Adrenal gland (tissue), 12 donors: ENCODE data around the gene RPS14. TPM values are rescaled to one million over a fixed set of nuclear protein-coding genes. Genes with fewer than 3 reads are reported as not detected.

Experiments
- DNase-seq, 7 donors: peaks; one replicate each; pipeline ENCODE4 v3.0.0-alpha.2; 2019 to 2020
- H3K27ac ChIP-seq, 5 donors: fragments of 200-600 bp; sonication (generic) in 4 of 5; 1 replicate in 3 of 5; 2 replicates in 2 of 5; pipeline versions ENCODE4 v1.5.1 to v1.8.0; 2016 to 2020; ENCODE audit warnings: mild to moderate bottlenecking in 1 of 5
- H3K27me3 ChIP-seq: fragments of 200-600 bp; 2 replicates; pipeline ENCODE4 v1.8.0; 2021
- H3K36me3 ChIP-seq, 2 donors: fragments of 200-600 bp; replicated peaks in 1 of 2; 1 replicate in 1 of 2; 2 replicates in 1 of 2; pipeline versions ENCODE4 v1.5.1 to v1.8.0; 2018 to 2022
- H3K4me1 ChIP-seq, 2 donors: fragments of 200-600 bp; replicated peaks in 1 of 2; 1 replicate in 1 of 2; 2 replicates in 1 of 2; pipeline versions ENCODE4 v1.5.1 to v1.8.0; 2018 to 2021
- H3K4me3 ChIP-seq, 4 donors: fragments of 200-600 bp; sonication (generic) in 3 of 4; one replicate each; pipeline ENCODE4 v1.5.1; 2016 to 2018
- H3K9me3 ChIP-seq, 3 donors: fragments of 200-600 bp; sonication (generic) in 1 of 3; replicated peaks in 1 of 3; 1 replicate in 2 of 3; 2 replicates in 1 of 3; pipeline versions ENCODE4 v1.5.1 to v1.8.0; 2016 to 2021
- CTCF ChIP-seq, 6 experiments: fragments of 450-650 bp in 4 of 6; fragments of 200-600 bp in 2 of 6; sonication (generic) in 1 of 6; IDR thresholded peaks; 1 replicate in 5 of 6; 2 replicates in 1 of 6; pipeline versions ENCODE4 v1.5.1 to v1.8.0; 2016 to 2021; ENCODE audit warnings: antibody characterized with exemption in 6 of 6, mild to moderate bottlenecking in 2 of 6, moderate library complexity in 1 of 6
- POLR2A ChIP-seq, 2 donors: fragments of 450-650 bp; IDR thresholded peaks; one replicate each; pipeline ENCODE4 v1.6.1; 2017; ENCODE audit warnings: antibody characterized with exemption in 2 of 2, mild to moderate bottlenecking in 2 of 2, moderate library complexity in 1 of 2
- WGBS, 4 donors: extraction: QIAGEN DNeasy Blood & Tissue Kit in 2 of 4; methylation state at CpG; one replicate each; pipeline versions ENCODE4 v1.1.5 to v1.1.7; 2013 to 2017; 5-methylcytosine and 5-hydroxymethylcytosine counted together
- intact Hi-C, 2 donors: fragments of 100-400 bp; cut with DNase I; formaldehyde crosslinking; loops; one replicate each; pipeline versions ENCODE4 v1.14.1 to v1.15.0; 2022 to 2023
- polyA plus RNA-seq, 3 donors: library from polyadenylated mRNA; stranded (reverse); fragments of 200-250 nt in 2 of 3; fragments of 350-450 nt in 1 of 3; fragmentation: Illumina TruSeq in 1 of 3; extraction: RNeasy Lipid Tissue Mini Kit (QIAGEN cat#74804) in 1 of 3; gene quantifications; one replicate each; pipeline ENCODE4 v1.2.3, GENCODE V29; 2013 to 2014
- total RNA-seq, 9 donors: library from RNA; depleted of rRNA in 4 of 9; stranded (reverse); fragments of >200 nt in 4 of 9; fragments of 120-200 nt in 1 of 9; fragmentation: NEBNext Ultra II Directional in 1 of 9; extraction: Animal tissue kit (Norgen Biotek cat#: 25700) in 1 of 9; gene quantifications; one replicate each; pipeline versions ENCODE4 v1.1.0 to v1.2.4, GENCODE V29; 2013 to 2023
- donor health status: healthy with polysubstance abuse.
- donor health status: Bipolar disorder and iron deficiency.
- donor health status: DM: yes; HTN: yes; CAD: no.
- donor health status: DM: no; HTN: no; CAD: no.
- donor health status: DM: no; HTN: no; CAD: no.
- donor health status: DM: yes; HTN: yes; CAD: no.

The RPS14 gene
- total and polyA plus RNA-seq, 12 donors: 1,067 to 3,506 (median 1,891) TPM

GRCh38 chr5:150496098-150496497 lies 46.6 kb upstream of the RPS14 start:
- WGBS, 4 donors: 43 to 92% (median 73%) methylated on average over 1 to 3 of the region's 3 CpGs
- peaks cover 45 to 69% of the 10 kb centered on the region in 2 donors for H3K4me1 ChIP-seq
- TF ChIP-seq POLR2A (IDR thresholded peaks at IDR 0.05) (no peak), CTCF (IDR thresholded peaks at IDR 0.05) (no peak)
- H3K4me3 ChIP-seq: no peak overlapping the region
- H3K27ac ChIP-seq: peak overlapping the region in 4 of 5 donors; percentile 5 to 84 (median 54)
- no peaks in the 10 kb centered on the region for H3K27me3 ChIP-seq
- no peaks in the 10 kb centered on the region for H3K9me3 ChIP-seq
- H3K36me3 ChIP-seq: no peaks in the 10 kb centered on the region
- no peak for DNase-seq
- intact Hi-C loops: no loop called here

- TF ChIP-seq POLR2A (IDR thresholded peaks at IDR 0.05) (peak in 1 of 2 donors; percentile 18), CTCF (IDR thresholded peaks at IDR 0.05) (no peak)
- H3K27ac ChIP-seq: peak overlapping the region in 4 of 5 donors; percentile 6 to 97 (median 55)
- H3K36me3 ChIP-seq: no peaks in the 10 kb centered on the region
- H3K4me1 ChIP-seq: peaks cover 55 to 69% of the 10 kb centered on the region in 2 donors
- DNase-seq: peak in 6 of 7 donors; percentile 62 to 76 (median 68)
- 50 to 66% (median 53%) methylated on average over 5 to 6 of the region's 6 CpGs for WGBS, 4 donors
- no peaks in the 10 kb centered on the region for H3K9me3 ChIP-seq
- intact Hi-C loops: no loop called here
- H3K4me3 ChIP-seq: no peak overlapping the region
- no peaks in the 10 kb centered on the region for H3K27me3 ChIP-seq
Observed at GRCh38 chr5:150492621-150493020, 43.1 kb upstream of the RPS14 start.

DNA sequence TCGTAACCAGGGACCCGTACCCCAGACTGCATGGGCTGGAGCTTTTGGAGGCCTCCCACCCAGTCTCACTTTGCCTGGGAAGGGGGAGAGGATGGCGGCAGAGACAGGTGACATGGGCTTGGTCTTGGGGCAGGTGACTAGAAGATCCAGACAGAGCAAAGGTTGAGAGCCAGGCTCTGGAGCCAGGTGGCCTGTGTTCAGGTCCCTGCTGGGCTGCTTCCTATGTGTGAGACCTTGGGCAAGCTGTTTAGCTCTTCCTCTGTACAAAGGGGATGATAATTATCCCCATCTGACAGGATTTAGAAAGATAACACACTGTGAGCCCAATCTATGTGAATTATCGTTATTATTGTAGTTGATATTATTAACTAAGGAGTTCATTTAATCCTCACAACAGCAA lies 42.3 kb upstream of the RPS14 start:
- Histone ChIP-seq H3K4me1 (peaks cover 56 to 69% of the 10 kb centered on the region in 2 donors), H3K27me3 (no peaks in the 10 kb centered on the region), H3K4me3 (no peak overlapping the region), H3K9me3 (no peaks in the 10 kb centered on the region), H3K27ac (peak overlapping the region in 3 of 5 donors; percentile 30 to 97 (median 90)), H3K36me3 (no peaks in the 10 kb centered on the region)
- WGBS, 4 donors: 70 to 78% (median 75%) methylated on average over 4 of the region's 4 CpGs
- TF ChIP-seq POLR2A (IDR thresholded peaks at IDR 0.05) (no peak), CTCF (IDR thresholded peaks at IDR 0.05) (no peak)
- DNase-seq: no peak
- intact Hi-C loops: no loop called here

DNA sequence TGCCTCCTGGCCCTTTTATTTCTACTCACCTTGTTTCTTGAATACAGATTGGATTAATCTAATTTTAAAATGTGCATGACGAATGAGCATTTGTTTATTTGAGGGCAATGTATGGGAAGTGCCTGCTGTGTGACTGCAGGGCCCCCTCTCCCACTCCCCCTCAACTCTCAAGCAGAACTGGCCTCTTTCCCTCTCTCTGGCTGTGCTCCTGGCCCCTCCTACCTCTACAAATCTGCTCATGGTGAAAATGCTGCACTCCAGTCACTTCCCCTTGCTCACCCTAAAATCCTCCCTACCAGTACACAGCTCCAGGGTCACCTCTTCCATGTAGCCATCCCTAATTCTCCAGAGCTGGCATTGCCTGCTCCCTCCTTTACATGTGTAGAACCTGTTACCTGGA lies 41.2 kb upstream of the RPS14 start:
- Histone ChIP-seq H3K4me3 (no peak overlapping the region), H3K27me3 (no peaks in the 10 kb centered on the region), H3K4me1 (peaks cover 58 to 62% of the 10 kb centered on the region in 2 donors), H3K9me3 (no peaks in the 10 kb centered on the region), H3K27ac (peak overlapping the region in 4 of 5 donors; percentile 29 to 97 (median 60)), H3K36me3 (no peaks in the 10 kb centered on the region)
- TF ChIP-seq POLR2A (IDR thresholded peaks at IDR 0.05): no peak
- no peak for TF ChIP-seq CTCF (IDR thresholded peaks at IDR 0.05)
- intact Hi-C loops: no loop called here
- WGBS, 4 donors: 50 to 73% (median 65%) methylated on average over 1 of the region's 1 CpG
- no peak for DNase-seq
